GM18951 (cell line): ENCODE data around the gene IL1RN.

Experiments used
- POLR2A ChIP-seq: IDR thresholded peaks from 4 replicates; pipeline ENCODE4 v1.6.1; 2011; ENCODE audit warnings: mild to moderate bottlenecking; ENCODE audit not compliant: insufficient read length, insufficient read depth; ENCODE audit errors: extremely low read depth
- in situ Hi-C: fragments of 300-500 bp; cut with MboI; formaldehyde crosslinking; loops from one replicate; pipeline ENCODE4 v1.12.0; 2022; ENCODE audit warnings: low sequenced_read_pairs, mixed read lengths, inconsistent platforms; ENCODE audit not compliant: unreplicated experiment

Gene IL1RN

DNA sequence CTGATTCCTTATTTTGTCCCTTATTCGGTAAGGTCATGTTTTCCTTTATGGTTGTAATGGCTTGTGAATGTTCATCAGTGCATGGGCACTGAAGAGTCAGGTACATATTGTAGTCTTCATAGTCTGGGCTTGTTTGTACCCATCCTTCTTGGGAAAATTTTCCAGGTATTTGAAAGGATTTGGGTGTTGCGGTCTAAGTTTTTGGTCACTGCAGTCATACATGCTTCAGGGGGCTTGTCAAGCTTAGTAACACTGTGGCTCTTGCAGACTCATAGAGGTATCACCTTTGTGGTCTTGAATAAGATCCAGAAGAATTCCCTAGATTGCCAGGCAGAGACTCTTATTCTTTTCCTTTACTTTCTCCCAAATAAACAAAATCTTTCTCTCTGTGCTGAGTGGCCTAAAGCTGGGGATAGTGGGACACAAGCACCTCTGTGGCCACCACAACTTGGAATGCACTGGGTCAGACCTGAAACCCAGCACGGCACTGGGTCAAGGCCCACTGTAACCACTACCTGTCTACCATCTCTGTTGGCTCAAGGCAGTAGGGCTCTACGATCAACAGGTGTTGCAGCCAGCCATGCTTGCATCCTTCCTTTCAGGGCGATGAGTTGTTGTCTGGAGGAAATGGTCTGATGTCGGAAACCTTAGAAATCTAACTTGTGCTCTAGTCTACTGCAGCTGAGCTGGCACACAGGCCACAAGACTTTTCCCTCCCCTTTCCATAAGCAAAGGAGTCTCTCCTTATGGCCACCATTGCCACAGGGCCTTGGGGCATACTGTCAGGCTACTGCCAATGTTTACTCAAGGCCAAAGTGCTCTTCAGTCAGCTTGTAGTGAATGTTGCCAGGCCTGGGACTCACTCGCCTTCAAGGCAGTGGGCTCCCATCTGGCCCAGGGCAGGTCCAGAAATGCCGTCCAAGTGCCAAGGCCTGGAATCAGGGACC is 21.5 kb downstream of the IL1RN start:
- TF ChIP-seq POLR2A = no peak
- in situ Hi-C loops = no loop called here

DNA sequence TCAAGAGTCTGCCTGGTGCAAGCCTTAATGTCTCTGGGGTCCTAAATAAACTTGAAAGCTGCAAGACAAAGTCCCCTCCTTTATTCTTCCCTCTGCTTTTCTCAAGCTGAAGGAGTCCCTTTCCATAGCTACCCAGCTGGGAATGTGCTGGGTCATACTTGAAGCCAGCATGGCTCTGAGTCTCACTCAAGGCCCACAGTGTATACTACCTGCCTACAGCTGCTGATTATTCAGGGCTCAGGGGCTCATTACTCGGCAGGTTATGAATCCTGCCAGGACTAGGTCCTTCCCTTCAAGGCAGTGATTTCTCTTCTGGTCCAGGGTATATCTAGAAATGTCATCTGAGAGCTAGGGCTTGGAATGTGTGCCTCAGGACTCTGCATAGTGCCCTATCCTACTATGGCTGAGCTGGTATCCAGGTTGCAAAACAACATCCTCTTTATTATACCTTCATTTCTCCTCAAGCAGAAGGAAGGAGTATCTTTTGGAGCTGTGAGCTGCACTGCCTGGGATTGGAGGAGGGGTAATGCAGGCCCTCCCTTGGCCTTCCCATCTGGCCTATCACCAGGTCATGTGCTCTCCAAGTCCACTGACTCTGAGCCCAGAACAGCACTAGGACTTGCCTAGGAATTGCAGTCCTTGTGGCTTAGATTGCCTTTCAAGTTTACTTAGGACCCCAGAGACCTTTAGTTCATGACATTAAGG is 22.3 kb downstream of the IL1RN start:
- no peak for TF ChIP-seq POLR2A
- in situ Hi-C loops = no loop called here

DNA sequence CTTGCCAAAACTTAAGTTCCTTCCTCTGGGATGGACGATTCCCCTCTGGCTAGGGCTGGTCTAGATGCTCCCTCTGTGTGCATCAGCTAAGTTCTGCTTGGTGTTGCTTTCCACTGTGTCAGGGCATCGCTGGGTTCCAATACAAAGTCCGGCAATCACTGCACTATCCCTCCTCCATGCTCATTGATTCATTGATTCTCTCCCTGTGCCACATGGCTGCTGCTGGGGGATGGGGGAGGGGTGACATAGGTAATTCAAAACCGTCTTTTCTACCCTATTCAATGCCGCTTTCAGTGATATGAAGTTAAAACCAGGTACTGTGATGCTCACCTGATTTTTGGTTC is 22.8 kb downstream of the IL1RN start:
- in situ Hi-C loops = no loop called here
- no peak for TF ChIP-seq POLR2A

DNA sequence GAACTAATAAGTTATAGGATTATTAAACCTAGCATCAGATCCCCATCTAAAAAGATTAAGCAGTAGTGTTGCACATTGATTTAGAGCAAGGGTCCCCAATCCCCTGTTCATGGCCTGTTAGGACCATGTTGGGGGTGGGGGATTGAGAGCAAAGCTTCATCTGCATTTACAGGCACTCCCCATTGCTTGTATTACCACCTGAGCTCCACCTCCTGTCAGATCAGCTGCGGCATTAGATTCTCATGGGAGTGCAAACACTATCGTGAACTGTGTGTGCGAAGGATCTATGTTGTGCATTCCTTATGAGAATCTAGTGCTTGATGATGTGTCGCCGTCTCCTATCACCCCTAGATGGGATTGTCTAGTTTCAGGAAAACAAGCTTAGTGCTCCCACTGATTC is 27.9 kb downstream of the IL1RN start:
- no peak for TF ChIP-seq POLR2A
- in situ Hi-C loops = no loop called here

DNA sequence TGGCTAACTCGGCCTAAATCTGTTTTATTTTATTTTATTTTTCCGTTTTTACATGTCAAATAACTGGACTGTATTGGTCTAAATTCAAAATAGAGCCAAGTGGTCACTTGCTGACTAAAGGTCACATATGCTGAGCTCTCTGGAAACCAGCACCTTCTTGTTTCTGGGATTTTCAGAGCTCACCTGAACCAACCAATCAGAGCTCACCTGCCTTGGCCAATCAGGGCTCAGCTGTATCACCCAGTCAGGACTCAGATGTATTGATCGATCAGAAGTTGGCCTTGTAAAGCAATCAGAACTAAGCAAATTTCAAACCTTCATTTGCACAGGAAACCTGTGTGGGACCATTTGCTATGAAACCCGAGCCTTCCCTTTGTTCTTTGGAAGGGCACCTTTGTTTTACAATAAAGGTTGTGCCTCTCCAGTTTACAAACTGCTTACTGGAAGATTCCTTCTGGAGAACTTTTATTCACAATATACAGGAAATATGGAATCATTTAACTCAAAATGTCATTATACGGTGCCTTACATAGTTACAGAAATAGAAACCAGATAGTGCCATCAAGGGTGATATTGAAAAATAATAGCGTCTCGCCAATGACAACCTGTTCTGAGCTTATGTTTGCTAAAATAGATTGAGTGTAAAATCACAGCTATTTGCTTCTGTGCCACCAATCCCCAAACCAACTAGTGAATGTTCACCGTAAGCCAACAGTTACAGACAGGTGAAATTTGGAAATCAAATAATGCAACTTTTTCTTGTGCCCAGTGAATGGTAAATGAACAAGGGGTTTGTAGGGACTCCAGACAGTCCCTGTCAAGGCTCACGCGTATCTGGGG is 29.1 kb downstream of the IL1RN start:
- TF ChIP-seq POLR2A = no peak
- in situ Hi-C loops = no loop called here

DNA sequence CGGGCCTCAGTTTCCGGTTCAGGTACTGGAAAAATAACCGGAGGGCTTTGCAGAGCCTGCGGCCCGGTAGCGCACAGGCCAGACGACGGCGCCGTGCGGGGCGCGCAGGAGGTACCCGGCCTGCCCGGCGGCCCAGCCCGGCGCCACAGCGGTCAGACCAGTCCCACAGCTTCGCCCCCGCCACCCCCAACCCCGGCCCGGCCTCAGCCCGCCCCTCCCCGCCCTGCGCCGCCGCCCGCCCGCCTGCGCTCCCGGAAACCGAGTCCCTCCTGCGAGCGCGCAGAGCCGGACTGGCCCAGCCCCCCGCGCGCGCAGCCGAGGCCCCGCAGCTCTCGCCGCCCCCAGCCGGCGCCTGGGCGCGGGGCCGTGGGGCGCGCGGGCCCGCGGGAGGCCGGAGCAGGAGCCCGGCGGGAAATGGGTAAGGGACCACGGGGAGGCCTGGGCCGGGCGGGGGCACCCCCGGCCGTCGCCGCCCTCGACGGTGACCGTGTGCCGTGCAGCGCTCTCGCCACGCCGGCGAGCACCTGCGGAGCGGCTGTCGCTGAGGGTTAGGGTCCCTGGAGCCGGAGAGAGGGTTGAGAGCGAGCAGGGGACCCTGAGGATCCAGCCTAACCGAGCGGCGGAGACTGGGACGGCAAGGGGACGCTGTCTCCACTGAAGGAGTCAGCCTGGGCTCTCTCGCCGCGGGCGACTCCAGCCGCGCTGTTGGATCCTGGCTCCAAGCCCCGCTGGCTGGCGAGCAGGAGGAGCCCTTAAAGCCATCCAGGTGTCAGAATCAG is 29.9 kb downstream of the IL1RN start:
- in situ Hi-C loops = no loop called here
- no peak for TF ChIP-seq POLR2A

DNA sequence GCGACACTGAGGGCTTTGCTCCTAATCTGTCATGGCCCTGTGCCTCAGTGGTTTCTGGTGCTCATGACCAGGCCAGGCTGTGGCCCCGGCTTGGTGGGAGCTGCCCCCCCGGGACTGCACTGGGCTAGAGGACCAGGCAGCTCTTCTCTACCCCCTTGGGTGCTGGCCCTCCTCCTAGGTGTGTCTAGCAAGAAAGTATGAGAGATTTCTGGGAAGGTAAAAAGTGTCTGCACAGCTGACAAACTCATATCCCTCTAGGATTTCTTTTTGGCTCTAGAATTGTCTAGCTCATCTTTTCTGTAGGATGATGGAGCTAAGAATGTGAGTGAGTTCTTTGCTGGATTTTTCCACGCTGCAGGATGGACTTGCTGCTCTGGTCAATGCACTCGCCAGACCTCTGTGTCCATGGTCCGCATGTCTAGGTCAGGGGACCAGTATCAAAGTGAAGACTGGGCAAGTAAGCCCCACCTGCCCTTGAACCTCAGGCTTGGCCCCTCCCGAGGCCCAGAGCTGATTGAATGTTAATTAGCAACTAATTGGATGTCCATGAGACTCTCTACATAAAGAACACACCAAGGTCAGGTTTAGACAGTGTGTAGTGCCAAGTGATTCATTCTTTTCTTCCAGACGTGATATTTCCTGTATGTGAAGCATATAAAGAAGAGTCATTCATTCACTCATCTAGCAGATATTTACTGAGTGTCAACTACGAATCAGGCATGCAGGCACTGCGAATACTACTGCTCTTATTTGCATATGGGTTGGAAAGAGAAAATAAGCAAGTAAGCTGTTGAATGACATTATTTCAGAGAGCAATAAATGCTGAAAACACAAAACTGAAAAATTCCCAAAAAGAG is 30.7 kb downstream of the IL1RN start:
- TF ChIP-seq POLR2A = no peak
- in situ Hi-C loops = no loop called here

DNA sequence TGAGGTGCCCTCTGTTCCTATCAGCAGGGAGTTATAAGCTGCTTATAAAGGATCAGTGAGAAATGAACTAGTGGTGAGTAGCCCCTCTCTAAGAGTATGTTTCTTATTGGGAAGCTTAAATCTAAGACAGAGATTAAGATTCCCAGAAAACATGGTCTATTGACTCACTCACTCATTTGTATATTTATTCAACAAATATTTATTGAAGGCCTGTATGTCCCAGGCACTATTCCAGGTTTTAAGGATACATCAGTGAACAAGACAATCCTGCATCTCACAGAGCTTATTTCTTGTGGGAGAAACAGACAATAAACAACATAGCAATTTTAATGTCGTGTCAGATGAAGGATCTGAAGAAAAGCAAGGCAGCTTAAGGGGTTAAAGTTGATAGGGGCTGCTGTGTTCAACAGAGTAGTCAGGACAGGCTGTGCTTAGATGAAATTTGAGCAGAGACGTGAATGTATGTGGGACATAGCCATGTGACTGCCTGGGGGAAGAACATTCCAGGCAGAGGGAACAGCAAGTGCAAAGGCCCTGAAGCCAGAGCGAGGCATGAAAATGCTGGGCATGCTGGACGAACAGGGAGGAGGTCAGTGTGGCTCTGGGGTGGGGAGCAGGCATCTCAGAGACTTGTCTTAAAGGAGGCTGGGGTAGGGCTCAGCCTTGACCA is 31.6 kb downstream of the IL1RN start:
- in situ Hi-C loops = no loop called here
- no peak for TF ChIP-seq POLR2A

DNA sequence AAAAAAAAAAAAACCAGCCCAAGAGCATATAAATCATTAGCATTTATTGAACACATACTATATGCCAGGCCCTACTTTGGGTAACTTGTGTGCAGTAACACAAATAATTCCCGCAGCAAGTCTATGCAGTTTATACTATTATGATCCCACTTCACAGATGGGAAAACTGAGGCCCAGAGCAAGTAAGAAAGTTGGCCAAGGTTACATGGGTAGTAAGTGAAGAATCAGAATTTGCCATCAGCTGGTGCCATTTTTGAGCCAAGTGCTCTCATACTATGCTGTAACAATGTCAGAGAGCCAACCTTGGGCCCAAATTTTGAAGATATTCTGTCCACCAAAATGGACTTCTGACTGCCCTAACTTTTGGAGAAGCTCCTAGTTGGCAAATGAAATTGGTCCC is 32.9 kb downstream of the IL1RN start:
- in situ Hi-C loops = no loop called here
- no peak for TF ChIP-seq POLR2A

DNA sequence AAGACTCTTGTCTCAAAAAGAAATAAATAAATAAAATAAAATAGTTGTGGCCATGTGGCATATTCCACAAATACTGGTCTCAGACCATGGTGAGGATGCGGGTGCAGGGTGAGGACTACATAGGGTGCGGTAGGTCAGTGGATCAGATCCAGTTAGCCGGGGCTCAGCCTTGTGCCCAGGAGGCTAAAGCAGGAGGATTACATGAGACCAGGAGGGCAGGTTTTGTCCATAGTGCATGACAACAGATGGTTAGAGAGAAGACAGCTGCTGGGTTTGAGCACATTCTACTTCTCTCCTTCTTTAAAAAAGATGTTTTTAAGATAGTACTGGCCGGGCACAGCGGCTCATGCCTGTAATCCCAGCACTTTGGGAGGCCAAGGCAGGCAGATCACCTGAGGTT is 33.6 kb downstream of the IL1RN start:
- in situ Hi-C loops = no loop called here
- TF ChIP-seq POLR2A = no peak

DNA sequence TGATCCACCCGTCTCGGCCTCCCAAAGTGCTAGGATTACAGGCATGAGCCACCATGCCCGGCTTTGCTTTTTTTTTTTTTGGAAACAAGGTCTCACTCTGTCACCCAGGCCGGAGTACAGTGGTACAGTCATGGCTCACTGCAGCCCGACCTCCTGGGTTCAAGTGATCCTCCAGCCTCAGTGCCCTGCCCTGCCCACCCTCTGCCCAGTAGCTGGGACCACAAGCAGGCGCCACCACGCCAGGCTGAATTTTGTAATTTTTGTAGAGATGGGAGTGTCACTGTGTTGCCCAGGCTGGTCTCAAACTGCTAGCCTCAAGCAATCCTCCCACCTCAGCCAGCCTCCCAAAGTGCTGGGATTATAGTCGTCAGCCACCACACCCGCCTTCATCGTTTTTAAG is 34.8 kb downstream of the IL1RN start:
- in situ Hi-C loops = no loop called here

More for the DNA sequence above, 34.8 kb downstream of the IL1RN start:
- no peak for TF ChIP-seq POLR2A
